Upper lobe of left lung (tissue), 4 donors: ENCODE measurements around the gene ROBO1.

ENCODE experiments used
- CTCF ChIP-seq, 6 experiments: fragments of 450-650 bp in 4 of 6; fragments of 200-600 bp in 2 of 6; sonication (generic) in 2 of 6; IDR thresholded peaks; one replicate each; pipeline ENCODE4 v1.5.1; 2016 to 2019; ENCODE audit warnings: antibody characterized with exemption in 6 of 6
- EP300 ChIP-seq, 4 donors: sonication (generic); formaldehyde crosslinking; IDR thresholded peaks; one replicate each; pipeline ENCODE4 v1.5.1; 2017; ENCODE audit warnings: antibody characterized with exemption in 4 of 4, control low read depth in 2 of 4

GRCh38 chr3:78838362-78838761, 929.4 kb downstream of the ROBO1 start:
- TF ChIP-seq CTCF (IDR thresholded peaks at IDR 0.05) = no peak
- TF ChIP-seq EP300 (IDR thresholded peaks at IDR 0.05) = no peak
